BJ (cell line): ENCODE measurements around the gene NENF. TPM values are rescaled to one million over a fixed set of nuclear protein-coding genes. Genes with fewer than 3 reads are reported as not detected.

Experiments used
- CTCF ChIA-PET: fragments of 350-600 bp; formaldehyde crosslinking; extraction: SDS; loops from one replicate; lab custom pipeline; 2021; ENCODE audit warnings: antibody characterized with exemption, inconsistent platforms; lab: Yijun Ruan, JAX
- POLR2A ChIA-PET: fragments of 300-600 bp; sonication (Branson Sonifier 250); formaldehyde crosslinking; extraction: SDS; loops from one replicate; lab custom pipeline; 2021; ENCODE audit warnings: antibody characterized with exemption; lab: Charles Lee
- DNase-seq: peaks from one replicate; pipeline ENCODE4 v3.0.0-alpha.2; 2011; ENCODE audit warnings: low read depth
- H3K27me3 ChIP-seq: 2 replicates; pipeline ENCODE4 v1.6.0; 2011; ENCODE audit warnings: low read length; ENCODE audit not compliant: control insufficient read depth, insufficient read depth
- H3K36me3 ChIP-seq: 2 replicates; pipeline ENCODE4 v1.5.1; 2011; ENCODE audit warnings: low read length; ENCODE audit not compliant: control insufficient read depth, insufficient read depth
- H3K4me3 ChIP-seq: 2 replicates; pipeline ENCODE4 v1.5.1; 2011; ENCODE audit warnings: low read depth, mild to moderate bottlenecking, control low read depth, low read length
- polyA plus RNA-seq: library from polyadenylated mRNA; depleted of rRNA; stranded (reverse); fragments of >200 nt; gene quantifications from 2 replicates; pipeline ENCODE4 v1.2.3, GENCODE V29; 2011
- TF ChIP-seq, protein P1 (sequence below): IDR thresholded peaks from 2 replicates; pipeline ENCODE4 v1.5.1; 2011; ENCODE audit warnings: low read depth, mild to moderate bottlenecking, control low read depth, inconsistent platforms, low read length, moderate library complexity; ENCODE audit not compliant: insufficient read depth

The NENF gene
- polyA plus RNA-seq, 1 experiment, result 85.6 TPM

DNA sequence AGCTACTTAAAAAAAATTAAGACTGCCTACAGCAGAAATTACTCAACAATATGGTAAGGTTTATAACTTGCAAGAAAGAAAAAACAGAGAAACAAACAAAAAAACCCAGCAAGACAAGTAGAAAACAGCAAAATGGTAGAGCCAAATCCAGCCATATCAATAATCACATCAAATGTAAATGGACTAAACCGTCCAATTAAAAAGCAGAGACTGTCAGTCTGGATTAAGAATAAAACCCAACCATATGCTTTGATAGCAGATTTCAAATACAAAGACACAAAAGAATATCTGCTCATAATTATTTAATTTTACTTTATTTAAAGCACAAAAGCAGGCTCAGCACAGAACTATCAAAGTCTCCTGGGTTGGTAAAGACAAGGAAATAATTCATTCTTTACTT is 35.5 kb upstream of the NENF start:
- CTCF ChIA-PET, result no interaction called here
- TF ChIP-seq, protein P1, sequence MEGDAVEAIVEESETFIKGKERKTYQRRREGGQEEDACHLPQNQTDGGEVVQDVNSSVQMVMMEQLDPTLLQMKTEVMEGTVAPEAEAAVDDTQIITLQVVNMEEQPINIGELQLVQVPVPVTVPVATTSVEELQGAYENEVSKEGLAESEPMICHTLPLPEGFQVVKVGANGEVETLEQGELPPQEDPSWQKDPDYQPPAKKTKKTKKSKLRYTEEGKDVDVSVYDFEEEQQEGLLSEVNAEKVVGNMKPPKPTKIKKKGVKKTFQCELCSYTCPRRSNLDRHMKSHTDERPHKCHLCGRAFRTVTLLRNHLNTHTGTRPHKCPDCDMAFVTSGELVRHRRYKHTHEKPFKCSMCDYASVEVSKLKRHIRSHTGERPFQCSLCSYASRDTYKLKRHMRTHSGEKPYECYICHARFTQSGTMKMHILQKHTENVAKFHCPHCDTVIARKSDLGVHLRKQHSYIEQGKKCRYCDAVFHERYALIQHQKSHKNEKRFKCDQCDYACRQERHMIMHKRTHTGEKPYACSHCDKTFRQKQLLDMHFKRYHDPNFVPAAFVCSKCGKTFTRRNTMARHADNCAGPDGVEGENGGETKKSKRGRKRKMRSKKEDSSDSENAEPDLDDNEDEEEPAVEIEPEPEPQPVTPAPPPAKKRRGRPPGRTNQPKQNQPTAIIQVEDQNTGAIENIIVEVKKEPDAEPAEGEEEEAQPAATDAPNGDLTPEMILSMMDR, result no peak

DNA sequence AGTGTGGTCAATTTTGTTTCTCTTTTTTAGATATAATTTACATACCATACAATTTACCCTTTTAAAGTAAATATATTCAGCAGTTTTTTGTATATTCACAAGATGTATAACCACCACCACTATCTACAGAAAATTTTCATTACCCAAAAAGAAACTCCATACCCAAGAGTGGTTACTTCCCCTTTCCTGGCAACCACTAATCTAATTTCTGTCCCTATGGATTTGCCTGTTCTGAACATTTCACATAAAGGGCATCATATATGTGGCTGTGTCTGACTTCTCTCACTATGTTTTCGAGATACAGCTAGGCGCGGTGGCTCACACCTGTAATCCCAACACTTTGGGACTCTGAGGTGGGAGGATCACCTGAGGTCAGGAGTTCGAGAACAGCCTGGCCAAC is 31.7 kb upstream of the NENF start:
- POLR2A ChIA-PET, result no interaction called here
- no peak overlapping the region for H3K4me3 ChIP-seq
- no peaks in the 10 kb centered on the region for H3K36me3 ChIP-seq
- H3K27me3 ChIP-seq, result no peaks in the 10 kb centered on the region
- CTCF ChIA-PET, result no interaction called here
- TF ChIP-seq, protein P1, result no peak
- no peak for DNase-seq

More for the DNA sequence above, 35.5 kb upstream of the NENF start:
- POLR2A ChIA-PET, result no interaction called here
- H3K27me3 ChIP-seq, result no peaks in the 10 kb centered on the region
- DNase-seq, result no peak
- no peaks in the 10 kb centered on the region for H3K36me3 ChIP-seq
- H3K4me3 ChIP-seq, result no peak overlapping the region

GRCh38 chr1:212401838-212402582 is 30.7 kb upstream of the NENF start:
- no peaks in the 10 kb centered on the region for H3K27me3 ChIP-seq
- no peak for DNase-seq
- H3K36me3 ChIP-seq, result peaks cover 2% of the 10 kb centered on the region; the same call in 1 of the 2 replicates
- TF ChIP-seq, protein P1, result no peak
- POLR2A ChIA-PET, result no interaction called here
- H3K4me3 ChIP-seq, result no peak overlapping the region
- CTCF ChIA-PET, result no interaction called here

GRCh38 chr1:212402666-212403321 is 29.9 kb upstream of the NENF start:
- H3K27me3 ChIP-seq, result no peaks in the 10 kb centered on the region
- TF ChIP-seq, protein P1, result no peak
- H3K36me3 ChIP-seq, result peaks cover 2% of the 10 kb centered on the region; the same call in 1 of the 2 replicates
- ChIA-PET POLR2A (no interaction called here), CTCF (interaction anchor here (0.6 kb wide), 1 partner anchor 39 kb away, joined by 3 read pairs; no protein-coding TSS in a partner anchor)
- H3K4me3 ChIP-seq, result no peak overlapping the region
- no peak for DNase-seq

GRCh38 chr1:212410231-212410820 is 22.4 kb upstream of the NENF start:
- ChIA-PET CTCF (no interaction called here), POLR2A (no interaction called here)
- H3K27me3 ChIP-seq, result no peaks in the 10 kb centered on the region
- peaks cover 4% of the 10 kb centered on the region for H3K36me3 ChIP-seq
- no peak overlapping the region for H3K4me3 ChIP-seq
- DNase-seq, result no peak
- TF ChIP-seq, protein P1, result no peak
